ENCODE data around the gene ITPRIP. TPM values are rescaled to one million over a fixed set of nuclear protein-coding genes. Genes with fewer than 3 reads are reported as not detected.

ITPRIP gene
- polyA plus RNA-seq, 1 of the 3 experiments (the other 2 are of a cell fraction), result 22.1 TPM

GRCh38 chr10:104264783-104265182 lies 73.5 kb downstream of the ITPRIP start:
- no peak for DNase-seq
- Histone ChIP-seq H4K20me1 (ENCODE audit: insufficient read depth) (peaks cover 10% of the 10 kb centered on the region), H3K9me2 (no peaks in the 10 kb centered on the region), H3F3A (replicated peaks; ENCODE audit: insufficient read depth) (peaks cover 38% of the 10 kb centered on the region), H3K27ac (ENCODE audit: low read depth in 2 of 2, low read length in 1 of 2) (no peak overlapping the region), H3K36me3 (replicated peaks in 1 of 2; ENCODE audit: control insufficient read depth in 1 of 2, insufficient read depth in 2 of 2, low read length in 1 of 2) (peaks cover 70 to 79% of the 10 kb centered on the region in 2 experiments), H3K27me3 (ENCODE audit: insufficient read depth) (no peaks in the 10 kb centered on the region), H3K4me2 (no peak overlapping the region), H2AFZ (ENCODE audit: low read depth) (no peak overlapping the region), H3K4me1 (ENCODE audit: control insufficient read depth in 1 of 2, insufficient read depth in 2 of 2, low read depth in 1 of 2, low read length in 1 of 2) (peaks cover 17% of the 10 kb centered on the region in 2 experiments; a peak in 3 of 4 replicates), H3K79me2 (ENCODE audit: insufficient read depth) (peaks cover 75% of the 10 kb centered on the region), H3K9me3 (no peaks in the 10 kb centered on the region), H3K4me3 (ENCODE audit: low read depth in 2 of 2, low read length in 1 of 2) (no peak overlapping the region), H3K9ac (no peak overlapping the region)
- CTCF ChIA-PET, result interaction anchor here (2.2 kb wide), 1 partner anchor 9 kb away, joined by 8 read pairs; no protein-coding TSS in a partner anchor
- POLR2A ChIA-PET, result no interaction called here
- WGBS (ENCODE audit: low lambda C conversion rate), result 96% methylated on average over 5 of the region's 5 CpGs
- TF ChIP-seq SIN3A (IDR thresholded peaks at IDR 0.05; ENCODE audit: borderline replicate concordance, low read depth, low read length), result no peak
- no peak for TF ChIP-seq MEF2A (IDR thresholded peaks at IDR 0.05; ENCODE audit: borderline replicate concordance, low read depth)
- no peak for TF ChIP-seq GATA2 (CRISPR knock-in tag; IDR thresholded peaks at IDR 0.05)
- no peak for TF ChIP-seq ELF1 (IDR thresholded peaks at IDR 0.05)
- TF ChIP-seq JUND (IDR thresholded peaks at IDR 0.05), result no peak
- TF ChIP-seq RXRA (IDR thresholded peaks at IDR 0.05; ENCODE audit: borderline replicate concordance, low read depth), result no peak
- no peak for TF ChIP-seq TEAD4 (IDR thresholded peaks at IDR 0.05; ENCODE audit: borderline replicate concordance, insufficient read depth)
- no peak for TF ChIP-seq GABPA (IDR thresholded peaks at IDR 0.05; ENCODE audit: low read depth)
- no peak for TF ChIP-seq FOXM1 (IDR thresholded peaks at IDR 0.05; ENCODE audit: low read depth)
- no peak for TF ChIP-seq PBX3 (IDR thresholded peaks at IDR 0.05)
- TF ChIP-seq NFIC (IDR thresholded peaks at IDR 0.05; ENCODE audit: borderline replicate concordance), result no peak
- no peak for TF ChIP-seq EZH2phosphoT487 (IDR thresholded peaks at IDR 0.05; ENCODE audit: borderline replicate concordance, low read depth)

- ChIA-PET POLR2A (no interaction called here), CTCF (interaction anchor here (2.4 kb wide), 1 partner anchor 30 kb away, joined by 8 read pairs; no protein-coding TSS in a partner anchor)
- peaks cover 53% of the 10 kb centered on the region for H3F3A ChIP-seq (replicated peaks; ENCODE audit: insufficient read depth)
- no peak overlapping the region for H3K4me2 ChIP-seq
- peaks cover 6 to 27% of the 10 kb centered on the region in 2 experiments for H3K4me1 ChIP-seq (ENCODE audit: control insufficient read depth in 1 of 2, insufficient read depth in 2 of 2, low read depth in 1 of 2, low read length in 1 of 2)
- no peak for TF ChIP-seq FOXM1 (IDR thresholded peaks at IDR 0.05; ENCODE audit: low read depth)
- TF ChIP-seq EP300 (IDR thresholded peaks at IDR 0.05; ENCODE audit: borderline replicate concordance in 1 of 2, low read depth in 1 of 2, low read length in 1 of 2), result no peak
- no peak for TF ChIP-seq YY1 (IDR thresholded peaks at IDR 0.05; ENCODE audit: low read depth)
- TF ChIP-seq CTCF (IDR thresholded peaks at IDR 0.05), result no peak
- 0 out of 2 replicates have a peak, but pooled peaks have one; percentile 5 for TF ChIP-seq POLR2AphosphoS5 (IDR thresholded peaks at IDR 0.05; ENCODE audit: low read depth, low read length)
- TF ChIP-seq EZH2phosphoT487 (IDR thresholded peaks at IDR 0.05; ENCODE audit: borderline replicate concordance, low read depth), result no peak
- H3K27ac ChIP-seq (ENCODE audit: low read depth in 2 of 2, low read length in 1 of 2), result peak overlapping the region; percentile 3 to 93; a peak in 2 of 4 replicates
- no peaks in the 10 kb centered on the region for H3K27me3 ChIP-seq (ENCODE audit: insufficient read depth)
- H3K9me2 ChIP-seq, result no peaks in the 10 kb centered on the region
- no peaks in the 10 kb centered on the region for H3K9me3 ChIP-seq
- H3K9ac ChIP-seq, result no peak overlapping the region
- H3K79me2 ChIP-seq (ENCODE audit: insufficient read depth), result peaks cover 88% of the 10 kb centered on the region
- DNase-seq, result no peak
- H3K4me3 ChIP-seq (ENCODE audit: low read depth in 2 of 2, low read length in 1 of 2), result no peak overlapping the region
- H3K36me3 ChIP-seq (replicated peaks in 1 of 2; ENCODE audit: control insufficient read depth in 1 of 2, insufficient read depth in 2 of 2, low read length in 1 of 2), result peaks cover 87 to 91% of the 10 kb centered on the region in 2 experiments
- 85% methylated on average over 5 of the region's 5 CpGs for WGBS (ENCODE audit: low lambda C conversion rate)
- H2AFZ ChIP-seq (ENCODE audit: low read depth), result no peak overlapping the region
- H4K20me1 ChIP-seq (ENCODE audit: insufficient read depth), result peaks cover 14% of the 10 kb centered on the region
Observed at GRCh38 chr10:104262055-104262454, 76.2 kb downstream of the ITPRIP start.

Measured in SK-N-SH (cell line).